ENCODE measurements around the gene NCKAP5. TPM values are rescaled to one million over a fixed set of nuclear protein-coding genes. Genes with fewer than 3 reads are reported as not detected.

The NCKAP5 gene
- total and polyA plus RNA-seq, 2 donors (not counting 1 experiment from before 2014, with no cell fraction given): not detected

DNA sequence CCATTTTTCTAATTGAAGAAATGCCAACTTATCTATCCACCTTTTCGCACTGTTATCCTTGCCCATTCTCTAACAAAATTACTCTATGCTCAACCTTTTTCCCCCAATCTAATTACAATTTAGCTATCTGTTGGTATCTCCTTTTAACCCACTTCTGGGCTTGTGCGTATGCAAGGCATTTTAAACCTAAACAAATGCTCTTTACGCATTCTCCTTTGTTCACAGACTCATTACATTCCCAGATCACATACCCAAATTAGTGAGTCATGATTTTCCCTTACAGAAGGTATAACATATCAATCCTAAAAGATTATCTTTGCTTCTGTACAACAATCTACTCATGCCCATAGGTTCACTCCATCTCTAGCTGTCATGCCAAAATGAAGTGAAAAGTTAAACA is 826.5 kb downstream of the NCKAP5 start:
- Mint-ChIP-seq H3K9me3 (ENCODE audit: insufficient read depth) (no peaks in the 10 kb centered on the region), H3K27ac (no peak overlapping the region), H3K4me3 (no peak overlapping the region), H3K4me1 (no peaks in the 10 kb centered on the region), H3K27me3 (no peaks in the 10 kb centered on the region)
- Histone ChIP-seq H3K9me3 (ENCODE audit: control extremely low read depth in 1 of 3, control insufficient read depth in 2 of 3, insufficient read depth in 1 of 3, low read length in 2 of 3) (no peaks in the 10 kb centered on the region), H3K4me1 (ENCODE audit: control insufficient read depth in 2 of 2, insufficient read depth in 2 of 2, low read length in 2 of 2) (no peaks in the 10 kb centered on the region), H3K27ac (ENCODE audit: low read length in 2 of 2) (no peak overlapping the region), H4K20me1 (ENCODE audit: control insufficient read depth, insufficient read depth, low read length, poor library complexity, severe bottlenecking) (no peaks in the 10 kb centered on the region), H3K79me2 (ENCODE audit: control insufficient read depth, insufficient read depth, low read length) (no peaks in the 10 kb centered on the region), H3K36me3 (replicated peaks in 1 of 2; ENCODE audit: control extremely low read depth in 1 of 2, control insufficient read depth in 1 of 2, extremely low read depth in 1 of 2, insufficient read depth in 2 of 2, low read length in 1 of 2) (no peaks in the 10 kb centered on the region), H2AFZ (ENCODE audit: insufficient read depth, low read depth, low read length, poor library complexity, severe bottlenecking) (no peak overlapping the region), H3K9ac (ENCODE audit: low read length) (no peak overlapping the region), H3K4me2 (replicated peaks; ENCODE audit: low read depth, low read length, poor library complexity, severe bottlenecking) (no peak overlapping the region), H3K4me3 (ENCODE audit: control extremely low read depth in 1 of 5, extremely low read depth in 1 of 5, insufficient read depth in 1 of 5, low read depth in 2 of 5, low read length in 4 of 5) (no peak overlapping the region), H3K27me3 (replicated peaks in 1 of 4; ENCODE audit: control extremely low read depth in 1 of 4, control insufficient read depth in 3 of 4, insufficient read depth in 4 of 4, low read length in 3 of 4) (no peaks in the 10 kb centered on the region)
- TF ChIP-seq CTCF (IDR thresholded peaks at IDR 0.05) (no peak), EZH2 (IDR thresholded peaks at IDR 0.05; ENCODE audit: borderline replicate concordance, insufficient read depth, low read depth, low read length, poor library complexity, severe bottlenecking) (no peak)
- WGBS (ENCODE audit: insufficient coverage): 90% methylated on average over 3 of the region's 3 CpGs
- ChIA-PET POLR2A (no interaction called here), CTCF (no interaction called here)
- ATAC-seq (ENCODE audit: low read depth) (no peak), DNase-seq (no peak)
- intact Hi-C loops (cut with micrococcal nuclease): no loop called here

DNA sequence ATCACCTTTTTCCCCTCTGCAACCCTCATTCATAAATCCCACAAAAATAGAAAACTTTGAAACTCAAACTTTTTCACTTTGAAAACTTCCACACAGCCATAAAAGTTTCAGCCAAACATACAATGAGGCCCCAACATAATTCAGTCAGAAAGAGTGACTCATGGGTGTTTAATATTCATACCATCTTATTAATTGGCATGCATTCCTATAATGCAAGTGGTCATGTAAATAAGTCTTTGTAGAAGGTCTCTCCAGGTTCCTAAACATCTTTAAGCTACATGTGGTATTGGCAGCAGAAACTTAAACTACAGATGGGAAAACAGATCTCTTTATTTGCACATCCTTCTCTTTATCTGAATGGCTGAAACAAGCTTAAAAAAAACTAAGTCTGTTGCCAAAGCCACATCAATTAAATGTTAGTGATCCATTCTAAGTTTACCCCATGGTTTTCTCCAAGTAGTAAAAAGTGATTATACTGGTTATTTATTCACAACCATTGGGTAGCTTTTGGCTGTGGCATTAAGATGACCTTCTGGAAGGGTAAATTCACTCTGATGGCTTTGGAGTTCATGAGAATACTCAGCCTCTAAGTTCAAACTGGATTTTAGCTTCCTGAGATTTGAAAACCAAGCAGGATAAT is 828.1 kb downstream of the NCKAP5 start:
- Mint-ChIP-seq H3K4me1 (no peaks in the 10 kb centered on the region), H3K4me3 (no peak overlapping the region), H3K9me3 (ENCODE audit: insufficient read depth) (no peaks in the 10 kb centered on the region), H3K27ac (no peak overlapping the region), H3K27me3 (no peaks in the 10 kb centered on the region)
- peaks cover 0 to 4% (median 0%) of the 10 kb centered on the region in 3 donors for H3K9me3 ChIP-seq (ENCODE audit: control extremely low read depth in 1 of 3, control insufficient read depth in 2 of 3, insufficient read depth in 1 of 3, low read length in 2 of 3)
- no peaks in the 10 kb centered on the region for H4K20me1 ChIP-seq (ENCODE audit: control insufficient read depth, insufficient read depth, low read length, poor library complexity, severe bottlenecking)
- no peaks in the 10 kb centered on the region for H3K4me1 ChIP-seq (ENCODE audit: control insufficient read depth in 2 of 2, insufficient read depth in 2 of 2, low read length in 2 of 2)
- POLR2A ChIA-PET: no interaction called here
- intact Hi-C loops (cut with micrococcal nuclease): no loop called here
- H3K27ac ChIP-seq (ENCODE audit: low read length in 2 of 2): no peak overlapping the region
- DNase-seq (no peak), ATAC-seq (ENCODE audit: low read depth) (no peak)
- no peaks in the 10 kb centered on the region for H3K36me3 ChIP-seq (replicated peaks in 1 of 2; ENCODE audit: control extremely low read depth in 1 of 2, control insufficient read depth in 1 of 2, extremely low read depth in 1 of 2, insufficient read depth in 2 of 2, low read length in 1 of 2)
- TF ChIP-seq CTCF (IDR thresholded peaks at IDR 0.05) (no peak), EZH2 (IDR thresholded peaks at IDR 0.05; ENCODE audit: borderline replicate concordance, insufficient read depth, low read depth, low read length, poor library complexity, severe bottlenecking) (no peak)
- H3K79me2 ChIP-seq (ENCODE audit: control insufficient read depth, insufficient read depth, low read length): no peaks in the 10 kb centered on the region
- CTCF ChIA-PET: no interaction called here
- no peak overlapping the region for H3K4me2 ChIP-seq (replicated peaks; ENCODE audit: low read depth, low read length, poor library complexity, severe bottlenecking)
- no peaks in the 10 kb centered on the region for H3K27me3 ChIP-seq (replicated peaks in 1 of 4; ENCODE audit: control extremely low read depth in 1 of 4, control insufficient read depth in 3 of 4, insufficient read depth in 4 of 4, low read length in 3 of 4)
- no peak overlapping the region for H3K9ac ChIP-seq (ENCODE audit: low read length)
- H3K4me3 ChIP-seq (ENCODE audit: control extremely low read depth in 1 of 5, extremely low read depth in 1 of 5, insufficient read depth in 1 of 5, low read depth in 2 of 5, low read length in 4 of 5): no peak overlapping the region
- no peak overlapping the region for H2AFZ ChIP-seq (ENCODE audit: insufficient read depth, low read depth, low read length, poor library complexity, severe bottlenecking)
